GM23248 (cell line): Measurements from ENCODE around the gene ZC3H12C.

Source experiments
- EZH2 ChIP-seq: fragments of 200-600 bp; sonication (generic); IDR thresholded peaks from 2 replicates; pipeline ENCODE4 v1.6.1; 2018; ENCODE audit warnings: antibody characterized with exemption, mild to moderate bottlenecking; ENCODE audit not compliant: insufficient read depth, poor library complexity, severe bottlenecking
- EZH2phosphoT487 ChIP-seq: fragments of 200-600 bp; sonication (generic); IDR thresholded peaks from 2 replicates; pipeline ENCODE4 v1.6.1; 2018; ENCODE audit warnings: antibody characterized with exemption, moderate library complexity, mild to moderate bottlenecking, low read depth; ENCODE audit not compliant: insufficient read depth

DNA sequence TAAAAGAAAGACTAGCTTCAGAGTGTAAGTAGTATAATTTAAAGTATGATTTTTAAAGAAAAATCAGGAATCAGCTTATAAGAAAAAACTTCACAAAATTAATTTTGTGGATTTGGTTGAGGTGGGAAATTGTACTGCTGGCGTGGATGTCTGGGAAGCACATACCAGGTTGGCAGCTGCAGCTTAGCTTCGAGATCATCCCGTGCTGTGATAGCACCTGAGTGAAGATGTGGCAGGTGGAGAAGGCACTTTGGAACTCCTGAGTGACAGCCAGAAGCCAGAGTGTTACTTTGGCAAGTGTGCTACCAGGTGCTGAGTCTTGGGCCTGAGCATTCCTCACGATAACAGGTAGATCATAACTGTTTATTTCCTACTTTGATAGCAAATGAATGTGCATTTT is 17.7 kb downstream of the ZC3H12C start:
- TF ChIP-seq EZH2, result no peak
- TF ChIP-seq EZH2phosphoT487, result no peak
